Esophagus squamous epithelium (tissue), 4 donors: ENCODE measurements around the gene BLOC1S2.

Experiments used
- POLR2A ChIP-seq, 4 donors: fragments of 450-650 bp; IDR thresholded peaks; one replicate each; pipeline ENCODE4 v1.6.1; 2017; ENCODE audit warnings: antibody characterized with exemption in 4 of 4, mild to moderate bottlenecking in 4 of 4, moderate library complexity in 3 of 4
- TF ChIP-seq, protein P1 (sequence below), 6 experiments: fragments of 450-650 bp in 4 of 6; fragments of 200-600 bp in 2 of 6; sonication (generic) in 2 of 6; IDR thresholded peaks; one replicate each; pipeline ENCODE4 v1.5.1; 2016 to 2019; ENCODE audit warnings: antibody characterized with exemption in 6 of 6, mild to moderate bottlenecking in 4 of 6, moderate library complexity in 4 of 6

DNA sequence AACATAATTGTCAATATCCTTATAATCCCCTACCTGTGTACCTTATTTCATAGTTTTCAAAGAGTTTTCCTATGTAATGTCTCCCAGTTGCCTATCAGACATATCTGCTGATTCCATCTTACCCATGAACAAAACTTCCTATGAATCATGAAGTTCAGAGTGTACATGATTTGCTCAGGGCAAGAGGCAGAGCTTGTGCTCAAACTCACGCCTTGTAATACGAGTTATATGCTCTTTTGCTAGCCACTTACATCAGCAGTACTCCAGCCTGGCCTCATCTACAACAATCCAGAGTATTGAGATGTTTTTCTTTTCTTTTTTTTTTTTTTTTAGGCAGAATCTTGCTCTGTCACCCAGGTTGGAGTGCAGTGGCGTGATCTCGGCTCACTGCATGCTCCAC is 31.7 kb upstream of the BLOC1S2 start:
- TF ChIP-seq, protein P1, sequence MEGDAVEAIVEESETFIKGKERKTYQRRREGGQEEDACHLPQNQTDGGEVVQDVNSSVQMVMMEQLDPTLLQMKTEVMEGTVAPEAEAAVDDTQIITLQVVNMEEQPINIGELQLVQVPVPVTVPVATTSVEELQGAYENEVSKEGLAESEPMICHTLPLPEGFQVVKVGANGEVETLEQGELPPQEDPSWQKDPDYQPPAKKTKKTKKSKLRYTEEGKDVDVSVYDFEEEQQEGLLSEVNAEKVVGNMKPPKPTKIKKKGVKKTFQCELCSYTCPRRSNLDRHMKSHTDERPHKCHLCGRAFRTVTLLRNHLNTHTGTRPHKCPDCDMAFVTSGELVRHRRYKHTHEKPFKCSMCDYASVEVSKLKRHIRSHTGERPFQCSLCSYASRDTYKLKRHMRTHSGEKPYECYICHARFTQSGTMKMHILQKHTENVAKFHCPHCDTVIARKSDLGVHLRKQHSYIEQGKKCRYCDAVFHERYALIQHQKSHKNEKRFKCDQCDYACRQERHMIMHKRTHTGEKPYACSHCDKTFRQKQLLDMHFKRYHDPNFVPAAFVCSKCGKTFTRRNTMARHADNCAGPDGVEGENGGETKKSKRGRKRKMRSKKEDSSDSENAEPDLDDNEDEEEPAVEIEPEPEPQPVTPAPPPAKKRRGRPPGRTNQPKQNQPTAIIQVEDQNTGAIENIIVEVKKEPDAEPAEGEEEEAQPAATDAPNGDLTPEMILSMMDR (IDR thresholded peaks at IDR 0.05): no peak
- no peak for TF ChIP-seq POLR2A (IDR thresholded peaks at IDR 0.05)
